ENCODE measurements around the gene FARP1.

Gene FARP1

DNA sequence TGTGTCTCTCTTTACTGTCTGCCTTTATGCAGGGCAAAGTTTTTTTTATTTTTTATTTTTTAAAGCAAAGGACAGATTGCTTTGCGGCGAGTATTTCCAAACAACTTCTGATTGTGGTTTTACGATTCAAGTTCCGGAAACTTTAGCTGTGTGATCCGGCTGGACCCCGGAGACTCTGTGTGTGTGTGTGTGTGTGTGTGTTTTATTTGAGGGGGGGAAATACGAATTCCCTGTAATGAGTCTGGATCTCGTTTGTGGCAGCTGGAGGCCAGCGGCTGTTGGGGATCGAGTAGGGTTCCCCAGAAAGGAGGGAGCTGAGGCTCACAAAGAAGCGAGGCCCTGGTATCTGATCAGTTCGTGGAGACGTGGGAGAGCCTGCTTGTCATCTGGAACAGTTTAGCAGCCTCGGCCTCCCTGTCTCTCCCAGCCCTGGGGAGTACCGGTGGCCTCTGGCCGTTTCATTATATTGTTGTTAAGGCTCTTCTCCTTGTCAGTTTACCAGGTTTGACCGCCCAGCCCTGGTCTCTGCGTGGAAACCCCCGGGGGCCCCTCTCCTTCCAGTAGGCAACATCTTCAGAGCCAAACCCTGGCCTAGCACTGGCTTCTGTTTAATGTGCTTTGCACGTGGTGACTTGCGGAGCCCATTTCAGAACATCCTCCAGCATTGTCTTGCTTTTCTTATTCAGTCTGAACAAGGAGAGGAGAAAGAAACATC lies 1.3 kb downstream of the FARP1 start:
- H3K4me3 ChIP-seq (ENCODE audit: low read depth, low read length), result peak overlapping the region; percentile 64
- no peak for DNase-seq (ENCODE audit: low read depth)
- TF ChIP-seq, protein P1, sequence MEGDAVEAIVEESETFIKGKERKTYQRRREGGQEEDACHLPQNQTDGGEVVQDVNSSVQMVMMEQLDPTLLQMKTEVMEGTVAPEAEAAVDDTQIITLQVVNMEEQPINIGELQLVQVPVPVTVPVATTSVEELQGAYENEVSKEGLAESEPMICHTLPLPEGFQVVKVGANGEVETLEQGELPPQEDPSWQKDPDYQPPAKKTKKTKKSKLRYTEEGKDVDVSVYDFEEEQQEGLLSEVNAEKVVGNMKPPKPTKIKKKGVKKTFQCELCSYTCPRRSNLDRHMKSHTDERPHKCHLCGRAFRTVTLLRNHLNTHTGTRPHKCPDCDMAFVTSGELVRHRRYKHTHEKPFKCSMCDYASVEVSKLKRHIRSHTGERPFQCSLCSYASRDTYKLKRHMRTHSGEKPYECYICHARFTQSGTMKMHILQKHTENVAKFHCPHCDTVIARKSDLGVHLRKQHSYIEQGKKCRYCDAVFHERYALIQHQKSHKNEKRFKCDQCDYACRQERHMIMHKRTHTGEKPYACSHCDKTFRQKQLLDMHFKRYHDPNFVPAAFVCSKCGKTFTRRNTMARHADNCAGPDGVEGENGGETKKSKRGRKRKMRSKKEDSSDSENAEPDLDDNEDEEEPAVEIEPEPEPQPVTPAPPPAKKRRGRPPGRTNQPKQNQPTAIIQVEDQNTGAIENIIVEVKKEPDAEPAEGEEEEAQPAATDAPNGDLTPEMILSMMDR (IDR thresholded peaks at IDR 0.05; ENCODE audit: control insufficient read depth, extremely low read depth, insufficient read depth), result no peak

DNA sequence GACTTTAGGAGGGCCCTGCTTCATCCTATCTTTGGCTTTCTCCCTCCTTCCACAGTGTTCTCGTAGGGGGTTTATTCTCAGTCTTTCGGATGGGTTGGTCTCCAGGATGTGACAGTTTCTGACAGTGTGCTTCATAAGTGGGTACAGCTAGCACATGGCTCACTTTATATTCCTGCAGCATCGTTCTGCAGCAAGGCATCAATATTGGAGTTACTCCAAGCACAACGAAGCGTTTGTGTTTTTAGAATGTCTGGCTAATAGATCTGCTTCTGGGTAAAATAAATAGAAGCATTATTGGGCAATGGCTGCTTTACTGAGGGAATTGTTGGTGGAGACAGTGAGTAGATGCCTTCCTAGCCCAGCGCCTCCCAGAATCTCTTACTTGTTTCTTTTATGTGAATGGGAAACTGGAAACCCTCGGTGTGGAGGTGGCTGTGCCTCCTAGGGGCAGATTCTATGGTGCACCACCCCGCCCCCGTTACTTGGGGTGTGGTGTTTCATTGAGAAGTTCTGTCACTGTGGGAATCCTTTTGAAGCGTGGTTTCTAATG lies 2.0 kb downstream of the FARP1 start:
- peak overlapping the region; percentile 64 for H3K4me3 ChIP-seq (ENCODE audit: low read depth, low read length)
- DNase-seq (ENCODE audit: low read depth), result no peak

GRCh38 chr13:98147521-98147920 lies 4.6 kb downstream of the FARP1 start:
- DNase-seq (ENCODE audit: low read depth), result no peak
- H3K4me3 ChIP-seq (ENCODE audit: low read depth, low read length), result no peak overlapping the region

More for the DNA sequence above, 2.0 kb downstream of the FARP1 start:
- TF ChIP-seq, protein P1 (IDR thresholded peaks at IDR 0.05; ENCODE audit: control insufficient read depth, extremely low read depth, insufficient read depth), result no peak

GRCh38 chr13:98150832-98151479 lies 8.1 kb downstream of the FARP1 start:
- TF ChIP-seq, protein P1 (IDR thresholded peaks at IDR 0.05; ENCODE audit: control insufficient read depth, extremely low read depth, insufficient read depth), result no peak
- H3K4me3 ChIP-seq (ENCODE audit: low read depth, low read length), result no peak overlapping the region
- DNase-seq (ENCODE audit: low read depth), result no peak

More at GRCh38 chr13:98147521-98147920, 4.6 kb downstream of the FARP1 start:
- TF ChIP-seq, protein P1 (IDR thresholded peaks at IDR 0.05; ENCODE audit: control insufficient read depth, extremely low read depth, insufficient read depth), result no peak

DNA sequence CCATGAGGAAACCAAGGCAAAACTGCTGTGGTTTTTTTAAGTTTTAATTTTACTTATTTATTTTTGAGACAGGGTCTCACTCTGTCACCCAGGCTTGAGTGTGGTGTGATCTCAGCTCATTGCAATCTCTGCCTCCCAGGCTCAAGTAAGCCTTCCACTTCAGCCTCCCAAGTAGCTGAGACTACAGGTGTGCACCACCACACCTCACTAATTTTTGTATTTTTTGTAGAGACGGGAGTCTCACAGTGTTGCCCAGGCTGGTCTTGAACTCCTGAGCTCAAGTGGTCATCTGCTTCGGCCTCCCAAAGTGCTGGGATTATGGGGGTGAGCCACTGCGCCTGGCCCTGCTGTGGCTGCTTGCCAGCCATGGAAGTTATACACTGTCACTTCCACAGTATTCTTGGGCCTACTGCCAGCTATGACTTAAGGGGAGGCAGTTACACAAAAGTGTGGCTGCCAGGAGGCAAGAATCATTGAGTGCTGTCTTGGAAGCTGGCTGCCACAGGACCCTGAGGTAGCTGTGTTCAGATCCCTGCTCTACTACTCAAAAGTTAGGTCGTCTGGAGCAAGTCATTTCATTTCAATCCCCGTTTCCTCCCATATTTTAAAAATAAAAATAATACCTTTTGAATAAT lies 12.7 kb downstream of the FARP1 start:
- no peak overlapping the region for H3K4me3 ChIP-seq (ENCODE audit: low read depth, low read length)
- DNase-seq (ENCODE audit: low read depth), result no peak
- TF ChIP-seq, protein P1 (IDR thresholded peaks at IDR 0.05; ENCODE audit: control insufficient read depth, extremely low read depth, insufficient read depth), result no peak

GRCh38 chr13:98156259-98156658 lies 13.4 kb downstream of the FARP1 start:
- no peak for DNase-seq (ENCODE audit: low read depth)
- no peak overlapping the region for H3K4me3 ChIP-seq (ENCODE audit: low read depth, low read length)
- TF ChIP-seq, protein P1 (IDR thresholded peaks at IDR 0.05; ENCODE audit: control insufficient read depth, extremely low read depth, insufficient read depth), result no peak

All from LNCaP clone FGC (cell line).